ENCODE results near the gene ARHGAP30. TPM values are rescaled to one million over a fixed set of nuclear protein-coding genes. Genes with fewer than 3 reads are reported as not detected.
"Not testable (repeated sequence)": the region's sequence is repeated elsewhere in the genome, so short reads cannot be mapped to it uniquely, and the experiment has no call there.

ARHGAP30 gene, protein sequence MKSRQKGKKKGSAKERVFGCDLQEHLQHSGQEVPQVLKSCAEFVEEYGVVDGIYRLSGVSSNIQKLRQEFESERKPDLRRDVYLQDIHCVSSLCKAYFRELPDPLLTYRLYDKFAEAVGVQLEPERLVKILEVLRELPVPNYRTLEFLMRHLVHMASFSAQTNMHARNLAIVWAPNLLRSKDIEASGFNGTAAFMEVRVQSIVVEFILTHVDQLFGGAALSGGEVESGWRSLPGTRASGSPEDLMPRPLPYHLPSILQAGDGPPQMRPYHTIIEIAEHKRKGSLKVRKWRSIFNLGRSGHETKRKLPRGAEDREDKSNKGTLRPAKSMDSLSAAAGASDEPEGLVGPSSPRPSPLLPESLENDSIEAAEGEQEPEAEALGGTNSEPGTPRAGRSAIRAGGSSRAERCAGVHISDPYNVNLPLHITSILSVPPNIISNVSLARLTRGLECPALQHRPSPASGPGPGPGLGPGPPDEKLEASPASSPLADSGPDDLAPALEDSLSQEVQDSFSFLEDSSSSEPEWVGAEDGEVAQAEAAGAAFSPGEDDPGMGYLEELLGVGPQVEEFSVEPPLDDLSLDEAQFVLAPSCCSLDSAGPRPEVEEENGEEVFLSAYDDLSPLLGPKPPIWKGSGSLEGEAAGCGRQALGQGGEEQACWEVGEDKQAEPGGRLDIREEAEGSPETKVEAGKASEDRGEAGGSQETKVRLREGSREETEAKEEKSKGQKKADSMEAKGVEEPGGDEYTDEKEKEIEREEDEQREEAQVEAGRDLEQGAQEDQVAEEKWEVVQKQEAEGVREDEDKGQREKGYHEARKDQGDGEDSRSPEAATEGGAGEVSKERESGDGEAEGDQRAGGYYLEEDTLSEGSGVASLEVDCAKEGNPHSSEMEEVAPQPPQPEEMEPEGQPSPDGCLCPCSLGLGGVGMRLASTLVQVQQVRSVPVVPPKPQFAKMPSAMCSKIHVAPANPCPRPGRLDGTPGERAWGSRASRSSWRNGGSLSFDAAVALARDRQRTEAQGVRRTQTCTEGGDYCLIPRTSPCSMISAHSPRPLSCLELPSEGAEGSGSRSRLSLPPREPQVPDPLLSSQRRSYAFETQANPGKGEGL
- 65.7 TPM for total RNA-seq
- polyA plus RNA-seq, result 40.8 TPM
- long read RNA-seq, donor 1, full-length matches to known transcripts, result 1 of 1 reads
- long read RNA-seq, donor 1, partial matches to known transcripts, result 0 of 1 reads
- long read RNA-seq, donor 1, other reads (novel, unspliced or antisense), result 0 of 1 reads
- long read RNA-seq, donor 2, full-length matches to known transcripts, result 21 of 83 reads
- long read RNA-seq, donor 2, partial matches to known transcripts, result 46 of 83 reads
- long read RNA-seq, donor 2, other reads (novel, unspliced or antisense), result 16 of 83 reads
- long read RNA-seq, donor 3, full-length matches to known transcripts, result 15 of 15 reads
- long read RNA-seq, donor 3, partial matches to known transcripts, result 0 of 15 reads
- long read RNA-seq, donor 3, other reads (novel, unspliced or antisense), result 0 of 15 reads
- long read RNA-seq, donor 4, full-length matches to known transcripts, result 6 of 238 reads
- long read RNA-seq, donor 4, partial matches to known transcripts, result 232 of 238 reads
- long read RNA-seq, donor 4, other reads (novel, unspliced or antisense), result 0 of 238 reads
- long read RNA-seq, donor 5, full-length matches to known transcripts, result 15 of 30 reads
- long read RNA-seq, donor 5, partial matches to known transcripts, result 15 of 30 reads
- long read RNA-seq, donor 5, other reads (novel, unspliced or antisense), result 0 of 30 reads
- long read RNA-seq, donor 6, full-length matches to known transcripts, result 8 of 14 reads
- long read RNA-seq, donor 6, partial matches to known transcripts, result 6 of 14 reads
- long read RNA-seq, donor 6, other reads (novel, unspliced or antisense), result 0 of 14 reads
- long read RNA-seq, donor 7, full-length matches to known transcripts, result 1 of 1 reads
- long read RNA-seq, donor 7, partial matches to known transcripts, result 0 of 1 reads
- long read RNA-seq, donor 7, other reads (novel, unspliced or antisense), result 0 of 1 reads
- long read RNA-seq, donor 8, full-length matches to known transcripts, result 2 of 2 reads
- long read RNA-seq, donor 8, partial matches to known transcripts, result 0 of 2 reads
- long read RNA-seq, donor 8, other reads (novel, unspliced or antisense), result 0 of 2 reads
- long read RNA-seq, donor 9, full-length matches to known transcripts, result 8 of 8 reads
- long read RNA-seq, donor 9, partial matches to known transcripts, result 0 of 8 reads
- long read RNA-seq, donor 9, other reads (novel, unspliced or antisense), result 0 of 8 reads
- long read RNA-seq, donor 10, full-length matches to known transcripts, result 5 of 5 reads
- long read RNA-seq, donor 10, partial matches to known transcripts, result 0 of 5 reads
- long read RNA-seq, donor 10, other reads (novel, unspliced or antisense), result 0 of 5 reads

DNA sequence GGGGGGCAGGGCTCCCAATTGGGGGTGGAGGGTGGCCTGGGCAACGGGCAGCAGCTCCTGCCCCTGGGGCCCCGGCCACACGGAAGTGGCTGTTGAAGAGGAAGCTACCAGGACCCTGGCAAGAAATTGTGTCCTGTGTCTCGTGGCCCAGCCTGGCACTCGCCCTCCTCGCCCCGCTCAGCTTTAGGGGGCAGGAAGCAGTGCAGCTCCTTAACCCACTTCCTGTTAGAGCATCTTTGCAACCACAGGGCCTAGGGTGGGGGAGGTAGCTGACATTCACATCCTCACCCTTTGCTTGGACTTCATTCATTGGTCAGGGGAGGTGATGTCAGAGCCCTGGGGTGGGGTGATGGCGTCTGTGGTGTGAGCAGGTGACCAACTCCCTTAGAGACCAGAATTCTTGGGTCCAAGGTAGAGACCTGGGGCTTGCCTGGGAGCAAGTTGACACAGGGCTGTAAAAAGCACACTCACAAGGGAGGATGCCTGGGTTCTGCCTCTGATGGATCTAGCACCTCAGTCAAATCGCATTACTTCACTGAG is at the start of gene ARHGAP30:
TSS of gene ARHGAP30 (minus strand) at position 161 of the 540 bp plus-strand sequence. CDS start 267 bp downstream, outside the sequence.
- Histone ChIP-seq H3K9me3 (ENCODE audit: control insufficient read depth in 2 of 2, insufficient read depth in 1 of 2, low read length in 1 of 2) (peaks cover 0 to 3% of the 10 kb centered on the region in 2 donors), H3K36me3 (ENCODE audit: control insufficient read depth in 2 of 2, insufficient read depth in 2 of 2, low read length in 1 of 2) (peaks cover 3 to 12% of the 10 kb centered on the region in 2 donors), H3K4me3 (ENCODE audit: low read length in 2 of 2) (peak within 1 kb of the TSS; percentile 84 to 87), H3K4me1 (ENCODE audit: control insufficient read depth in 2 of 2, insufficient read depth in 2 of 2, low read length in 2 of 2) (peaks cover 25 to 54% of the 10 kb centered on the region in 2 donors), H3K27me3 (ENCODE audit: control insufficient read depth in 2 of 2, insufficient read depth in 1 of 2, low read length in 1 of 2) (no peaks in the 10 kb centered on the region), H3K27ac (ENCODE audit: low read depth in 1 of 2, low read length in 1 of 2) (peak within 1 kb of the TSS; percentile 94)
- 14% methylated on average over 9 of the region's 9 CpGs for WGBS
- DNase-seq (ENCODE audit: low read depth in 6 of 9, low spot score in 9 of 9), result peak; percentile 57 to 93 (median 80)

GRCh38 chr1:161117759-161118581 is 48.3 kb upstream of the ARHGAP30 start, which contains the start of the genes NIT1 and PFDN2:
NIT1 (plus strand) TSS chr1:161118105; CDS start chr1:161118177, 72 bp downstream.
PFDN2 (minus strand) TSS chr1:161118037; CDS start chr1:161118026, 11 bp downstream.
- H3K4me3 ChIP-seq (ENCODE audit: low read length in 2 of 2), result peak within 1 kb of the TSS; percentile 80 to 87
- WGBS, result under 1% methylated on average over 58 of the region's 58 CpGs
- peak within 1 kb of the TSS; percentile 84 to 92 for H3K27ac ChIP-seq (ENCODE audit: low read depth in 1 of 2, low read length in 1 of 2)
- H3K9me3 ChIP-seq (ENCODE audit: control insufficient read depth in 2 of 2, insufficient read depth in 1 of 2, low read length in 1 of 2), result no peaks in the 10 kb centered on the region
- no peaks in the 10 kb centered on the region for H3K27me3 ChIP-seq (ENCODE audit: control insufficient read depth in 2 of 2, insufficient read depth in 1 of 2, low read length in 1 of 2)
- H3K4me1 ChIP-seq (ENCODE audit: control insufficient read depth in 2 of 2, insufficient read depth in 2 of 2, low read length in 2 of 2), result peaks cover 23 to 34% of the 10 kb centered on the region in 2 donors
- peak; percentile 68 to 90 (median 78) for DNase-seq (ENCODE audit: low read depth in 6 of 9, low spot score in 9 of 9)
- H3K36me3 ChIP-seq (ENCODE audit: control insufficient read depth in 2 of 2, insufficient read depth in 2 of 2, low read length in 1 of 2), result peaks cover 28 to 34% of the 10 kb centered on the region in 2 donors

DNA sequence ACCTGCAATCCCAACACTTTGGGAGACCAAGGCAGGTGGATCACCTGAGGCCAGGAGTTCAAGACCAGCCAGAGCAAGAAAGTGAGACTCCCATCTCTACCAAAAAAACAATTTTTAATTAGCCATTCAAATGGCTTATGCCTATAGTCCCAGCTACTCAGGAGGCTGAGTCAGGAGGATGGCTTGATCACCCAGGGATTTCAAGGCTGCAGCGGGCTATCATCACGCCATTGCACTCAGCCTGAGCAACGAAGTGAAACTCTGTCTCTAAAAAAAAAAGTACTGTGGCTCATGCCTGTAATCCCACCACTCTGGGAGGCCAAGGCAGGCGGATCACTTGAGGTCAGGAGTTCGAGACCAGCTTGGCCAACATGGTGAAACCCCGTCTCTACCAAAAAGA is 46.3 kb upstream of the ARHGAP30 start:
- Histone ChIP-seq H3K4me1 (ENCODE audit: control insufficient read depth in 2 of 2, insufficient read depth in 2 of 2, low read length in 2 of 2) (peaks cover 23 to 34% of the 10 kb centered on the region in 2 donors), H3K36me3 (ENCODE audit: control insufficient read depth in 2 of 2, insufficient read depth in 2 of 2, low read length in 1 of 2) (peaks cover 10 to 14% of the 10 kb centered on the region in 2 donors)
- not testable (repeated sequence) for DNase-seq (ENCODE audit: low read depth in 6 of 9, low spot score in 9 of 9); H3K27me3 ChIP-seq (ENCODE audit: control insufficient read depth in 2 of 2, insufficient read depth in 1 of 2, low read length in 1 of 2); H3K27ac ChIP-seq (ENCODE audit: low read depth in 1 of 2, low read length in 1 of 2); H3K9me3 ChIP-seq (ENCODE audit: control insufficient read depth in 2 of 2, insufficient read depth in 1 of 2, low read length in 1 of 2); H3K4me3 ChIP-seq (ENCODE audit: low read length in 2 of 2)
- 95% methylated on average over 6 of the region's 6 CpGs for WGBS

DNA sequence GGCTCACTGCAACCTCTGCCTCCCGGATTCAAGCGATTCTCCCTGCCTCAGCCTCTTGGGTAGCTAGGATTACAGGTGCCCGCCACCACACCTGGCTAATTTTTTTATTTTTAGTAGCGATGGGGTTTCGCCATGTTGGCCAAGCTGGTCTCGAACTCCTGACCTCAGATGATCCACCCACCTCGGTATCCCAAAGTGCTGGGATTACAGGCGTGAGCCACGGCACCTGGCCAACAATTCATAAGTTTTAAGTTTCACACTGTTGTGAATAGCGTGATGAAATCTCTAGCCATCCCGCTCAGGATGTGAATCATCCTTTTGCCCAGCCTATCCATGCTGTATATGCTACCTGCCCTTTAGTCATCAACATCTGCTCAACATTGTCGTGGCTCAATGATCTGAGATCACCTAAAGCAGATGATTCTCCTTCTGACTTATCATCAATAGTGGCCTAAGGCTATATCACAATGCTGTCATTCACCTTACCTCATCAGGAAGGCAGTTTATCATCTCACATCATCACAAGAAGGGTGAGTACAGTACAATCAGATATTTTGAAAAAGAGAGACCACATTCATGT is 45.5 kb upstream of the ARHGAP30 start:
- H3K4me3 ChIP-seq (ENCODE audit: low read length in 2 of 2), result no peak overlapping the region
- peaks cover 4 to 6% of the 10 kb centered on the region in 2 donors for H3K36me3 ChIP-seq (ENCODE audit: control insufficient read depth in 2 of 2, insufficient read depth in 2 of 2, low read length in 1 of 2)
- H3K9me3 ChIP-seq (ENCODE audit: control insufficient read depth in 2 of 2, insufficient read depth in 1 of 2, low read length in 1 of 2), result no peaks in the 10 kb centered on the region
- H3K27ac ChIP-seq (ENCODE audit: low read depth in 1 of 2, low read length in 1 of 2), result no peak overlapping the region
- WGBS, result 94% methylated on average over 12 of the region's 12 CpGs
- H3K27me3 ChIP-seq (ENCODE audit: control insufficient read depth in 2 of 2, insufficient read depth in 1 of 2, low read length in 1 of 2), result no peaks in the 10 kb centered on the region
- no peak for DNase-seq (ENCODE audit: low read depth in 6 of 9, low spot score in 9 of 9)
- H3K4me1 ChIP-seq (ENCODE audit: control insufficient read depth in 2 of 2, insufficient read depth in 2 of 2, low read length in 2 of 2), result peaks cover 23 to 34% of the 10 kb centered on the region in 2 donors

- Histone ChIP-seq H3K27me3 (ENCODE audit: control insufficient read depth in 2 of 2, insufficient read depth in 1 of 2, low read length in 1 of 2) (no peaks in the 10 kb centered on the region), H3K4me3 (ENCODE audit: low read length in 2 of 2) (no peak overlapping the region), H3K36me3 (ENCODE audit: control insufficient read depth in 2 of 2, insufficient read depth in 2 of 2, low read length in 1 of 2) (peaks cover 2 to 4% of the 10 kb centered on the region in 2 donors), H3K9me3 (ENCODE audit: control insufficient read depth in 2 of 2, insufficient read depth in 1 of 2, low read length in 1 of 2) (no peaks in the 10 kb centered on the region), H3K4me1 (ENCODE audit: control insufficient read depth in 2 of 2, insufficient read depth in 2 of 2, low read length in 2 of 2) (peaks cover 19 to 29% of the 10 kb centered on the region in 2 donors), H3K27ac (ENCODE audit: low read depth in 1 of 2, low read length in 1 of 2) (no peak overlapping the region)
- no peak for DNase-seq (ENCODE audit: low read depth in 6 of 9, low spot score in 9 of 9)
- WGBS, result 91% methylated on average over 2 of the region's 2 CpGs
Observed at GRCh38 chr1:161114556-161114955, 44.9 kb upstream of the ARHGAP30 start.

DNA sequence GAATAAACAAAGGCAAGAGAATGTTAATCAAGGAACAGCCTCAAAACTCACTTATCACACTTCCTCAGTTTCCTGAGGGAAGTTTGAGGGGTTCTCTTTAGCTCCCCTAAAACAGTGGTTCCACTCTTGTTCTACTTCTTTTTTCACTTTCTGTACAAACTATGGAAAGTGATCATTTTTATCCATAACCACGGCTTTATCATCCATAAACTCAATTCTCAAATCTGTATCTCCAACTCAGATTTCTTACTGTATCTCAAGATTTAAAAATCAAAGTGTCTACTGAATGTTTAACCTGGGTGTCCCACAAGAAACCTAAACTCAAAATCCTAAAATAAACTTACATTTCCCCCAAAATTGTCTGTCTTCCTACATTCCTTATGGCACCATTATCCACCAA is 44.2 kb upstream of the ARHGAP30 start:
- 37% methylated on average over 1 of the region's 1 CpG for WGBS
- Histone ChIP-seq H3K36me3 (ENCODE audit: control insufficient read depth in 2 of 2, insufficient read depth in 2 of 2, low read length in 1 of 2) (peaks cover 4 to 5% of the 10 kb centered on the region in 2 donors), H3K9me3 (ENCODE audit: control insufficient read depth in 2 of 2, insufficient read depth in 1 of 2, low read length in 1 of 2) (no peaks in the 10 kb centered on the region), H3K4me3 (ENCODE audit: low read length in 2 of 2) (no peak overlapping the region), H3K27ac (ENCODE audit: low read depth in 1 of 2, low read length in 1 of 2) (no peak overlapping the region), H3K27me3 (ENCODE audit: control insufficient read depth in 2 of 2, insufficient read depth in 1 of 2, low read length in 1 of 2) (no peaks in the 10 kb centered on the region), H3K4me1 (ENCODE audit: control insufficient read depth in 2 of 2, insufficient read depth in 2 of 2, low read length in 2 of 2) (peaks cover 13 to 22% of the 10 kb centered on the region in 2 donors)
- DNase-seq (ENCODE audit: low read depth in 6 of 9, low spot score in 9 of 9), result no peak

All from thymus (tissue), 14 donors.